ENCODE data around the gene PRAME. TPM values are rescaled to one million over a fixed set of nuclear protein-coding genes. Genes with fewer than 3 reads are reported as not detected.
A peak's percentile ranks its signal among the peaks of the same experiment; 100 is the strongest.

PRAME gene
- total RNA-seq, 4 donors from 2014 or later: 0.16 to 0.41 TPM; not detected in 2

GRCh38 chr22:22598144-22598543, 39.1 kb upstream of the PRAME start:
- no peak for DNase-seq
- intact Hi-C loops (cut with DNase I; ENCODE audit: low total_unique reads): no loop called here
- TF ChIP-seq EP300 (IDR thresholded peaks at IDR 0.05; ENCODE audit: low read depth): no peak
- H3K9me3 ChIP-seq: no peaks in the 10 kb centered on the region
- no peaks in the 10 kb centered on the region for H3K4me1 ChIP-seq
- no peak overlapping the region for H3K4me3 ChIP-seq
- H3K36me3 ChIP-seq: no peaks in the 10 kb centered on the region
- WGBS, 2 donors (ENCODE audit: low coverage in 1 of 2): 52 to 62% methylated on average over 2 to 5 of the region's 5 CpGs
- no peak overlapping the region for H3K27ac ChIP-seq
- in situ Hi-C loops (cut with MboI; ENCODE audit: low pct_ligation_motif_present in 1 of 4, low pct_unique_long_range_greater_than_20kb in 1 of 4, low sequenced_read_pairs in 3 of 4): loop anchor here in 1 of 4 donors (25.0 kb wide), 1 partner anchor 136 kb away; no protein-coding TSS in a partner anchor
- no peaks in the 10 kb centered on the region for H3K27me3 ChIP-seq

- no peak overlapping the region for H3K27ac ChIP-seq
- intact Hi-C loops (cut with DNase I; ENCODE audit: low total_unique reads): no loop called here
- peaks cover 5% of the 10 kb centered on the region for H3K27me3 ChIP-seq
- 83% methylated on average over 5 of the region's 5 CpGs; no CpG with 5 or more reads in 1 of the 2 donors for WGBS, 2 donors (ENCODE audit: low coverage in 1 of 2)
- no peak for DNase-seq
- H3K4me3 ChIP-seq: no peak overlapping the region
- H3K36me3 ChIP-seq: no peaks in the 10 kb centered on the region
- in situ Hi-C loops (cut with MboI; ENCODE audit: low pct_ligation_motif_present in 1 of 4, low pct_unique_long_range_greater_than_20kb in 1 of 4, low sequenced_read_pairs in 3 of 4): loop anchor here in 1 of 4 donors (25.0 kb wide), 1 partner anchor 133 kb away; no protein-coding TSS in a partner anchor
- no peak for TF ChIP-seq POLR2AphosphoS5 (IDR thresholded peaks at IDR 0.05)
- TF ChIP-seq, protein P1, sequence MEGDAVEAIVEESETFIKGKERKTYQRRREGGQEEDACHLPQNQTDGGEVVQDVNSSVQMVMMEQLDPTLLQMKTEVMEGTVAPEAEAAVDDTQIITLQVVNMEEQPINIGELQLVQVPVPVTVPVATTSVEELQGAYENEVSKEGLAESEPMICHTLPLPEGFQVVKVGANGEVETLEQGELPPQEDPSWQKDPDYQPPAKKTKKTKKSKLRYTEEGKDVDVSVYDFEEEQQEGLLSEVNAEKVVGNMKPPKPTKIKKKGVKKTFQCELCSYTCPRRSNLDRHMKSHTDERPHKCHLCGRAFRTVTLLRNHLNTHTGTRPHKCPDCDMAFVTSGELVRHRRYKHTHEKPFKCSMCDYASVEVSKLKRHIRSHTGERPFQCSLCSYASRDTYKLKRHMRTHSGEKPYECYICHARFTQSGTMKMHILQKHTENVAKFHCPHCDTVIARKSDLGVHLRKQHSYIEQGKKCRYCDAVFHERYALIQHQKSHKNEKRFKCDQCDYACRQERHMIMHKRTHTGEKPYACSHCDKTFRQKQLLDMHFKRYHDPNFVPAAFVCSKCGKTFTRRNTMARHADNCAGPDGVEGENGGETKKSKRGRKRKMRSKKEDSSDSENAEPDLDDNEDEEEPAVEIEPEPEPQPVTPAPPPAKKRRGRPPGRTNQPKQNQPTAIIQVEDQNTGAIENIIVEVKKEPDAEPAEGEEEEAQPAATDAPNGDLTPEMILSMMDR (IDR thresholded peaks at IDR 0.05): no peak
- no peak for TF ChIP-seq POLR2A (IDR thresholded peaks at IDR 0.05)
- TF ChIP-seq EP300 (IDR thresholded peaks at IDR 0.05; ENCODE audit: low read depth): no peak
- H3K4me1 ChIP-seq: no peaks in the 10 kb centered on the region
- H3K9me3 ChIP-seq: no peaks in the 10 kb centered on the region
Observed at GRCh38 chr22:22595001-22595835, 36.2 kb upstream of the PRAME start.

- intact Hi-C loops (cut with DNase I; ENCODE audit: low total_unique reads): no loop called here
- peak; percentile 38 for DNase-seq
- no peak overlapping the region for H3K27ac ChIP-seq
- no peak for TF ChIP-seq POLR2AphosphoS5 (IDR thresholded peaks at IDR 0.05)
- TF ChIP-seq, protein P1 (IDR thresholded peaks at IDR 0.05): peak; percentile 31 to 61 (median 43)
- peaks cover 5% of the 10 kb centered on the region for H3K27me3 ChIP-seq
- in situ Hi-C loops (cut with MboI; ENCODE audit: low pct_ligation_motif_present in 1 of 4, low pct_unique_long_range_greater_than_20kb in 1 of 4, low sequenced_read_pairs in 3 of 4): loop anchor here in 1 of 4 donors (25.0 kb wide), 1 partner anchor 132 kb away; no protein-coding TSS in a partner anchor
- H3K9me3 ChIP-seq: no peaks in the 10 kb centered on the region
- no peak overlapping the region for H3K4me3 ChIP-seq
- no peaks in the 10 kb centered on the region for H3K4me1 ChIP-seq
- H3K36me3 ChIP-seq: no peaks in the 10 kb centered on the region
- WGBS, 2 donors (ENCODE audit: low coverage in 1 of 2): 52 to 55% methylated on average over 9 to 10 of the region's 10 CpGs
Observed at GRCh38 chr22:22593964-22594656, 35.0 kb upstream of the PRAME start.

DNA sequence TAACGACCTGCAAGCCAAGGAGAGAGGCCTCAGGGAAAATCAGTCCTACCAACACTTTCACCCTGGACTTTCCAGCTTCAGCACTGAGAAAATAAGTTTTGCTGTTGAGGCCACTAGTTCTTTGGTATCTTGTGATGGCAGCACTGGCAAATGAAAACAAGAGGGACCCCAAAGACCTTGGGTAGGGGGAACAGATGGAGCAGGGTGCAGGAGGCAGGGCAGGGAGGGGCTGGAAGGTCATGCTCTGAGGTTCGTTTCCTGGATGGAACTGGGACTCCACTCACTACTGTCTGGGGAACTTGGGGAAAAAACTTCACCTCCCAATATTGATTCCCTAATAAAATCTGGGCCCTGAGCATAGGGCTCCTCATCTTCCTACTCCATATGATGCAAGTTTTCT, 34.2 kb upstream of the PRAME start:
- H3K27me3 ChIP-seq: peaks cover 5% of the 10 kb centered on the region
- TF ChIP-seq, protein P1 (IDR thresholded peaks at IDR 0.05): no peak
- no peak for TF ChIP-seq POLR2A (IDR thresholded peaks at IDR 0.05)
- no peak for TF ChIP-seq EP300 (IDR thresholded peaks at IDR 0.05; ENCODE audit: low read depth)
- no peak for TF ChIP-seq POLR2AphosphoS5 (IDR thresholded peaks at IDR 0.05)
- no peak overlapping the region for H3K4me3 ChIP-seq
- no peaks in the 10 kb centered on the region for H3K36me3 ChIP-seq
- no peak for DNase-seq
- in situ Hi-C loops (cut with MboI; ENCODE audit: low pct_ligation_motif_present in 1 of 4, low pct_unique_long_range_greater_than_20kb in 1 of 4, low sequenced_read_pairs in 3 of 4) (loop anchor here in 1 of 4 donors (25.0 kb wide), 1 partner anchor 131 kb away; no protein-coding TSS in a partner anchor), intact Hi-C loops (cut with DNase I; ENCODE audit: low total_unique reads) (no loop called here)
- no peak overlapping the region for H3K27ac ChIP-seq
- H3K9me3 ChIP-seq: no peaks in the 10 kb centered on the region
- no peaks in the 10 kb centered on the region for H3K4me1 ChIP-seq
- WGBS, 2 donors (ENCODE audit: low coverage in 1 of 2): 33 to 59% methylated on average over 1 to 2 of the region's 2 CpGs
